ENCODE measurements around the gene KPNA2.
"Not testable (repeated sequence)": the region's sequence is repeated elsewhere in the genome, so short reads cannot be mapped to it uniquely, and the experiment has no call there.

The KPNA2 gene

GRCh38 chr17:68061512-68062313, 26.2 kb downstream of the KPNA2 start:
- no peak for DNase-seq

- DNase-seq, result not testable (repeated sequence)
These were observed 29.8 kb downstream of the KPNA2 start for GRCh38 chr17:68065366-68065765.

GRCh38 chr17:68068512-68068911, 33.0 kb downstream of the KPNA2 start:
- not testable (repeated sequence) for DNase-seq

GRCh38 chr17:68070582-68071444, 35.3 kb downstream of the KPNA2 start:
- DNase-seq, result not testable (repeated sequence)

GRCh38 chr17:68074279-68074678, 38.7 kb downstream of the KPNA2 start:
- DNase-seq, result no peak

GRCh38 chr17:68075953-68076607, 40.5 kb downstream of the KPNA2 start:
- DNase-seq, result not testable (repeated sequence)

- DNase-seq, result not testable (repeated sequence)
These were observed 42.0 kb downstream of the KPNA2 start for GRCh38 chr17:68077498-68077897.

- DNase-seq, result no peak
These were observed 45.0 kb downstream of the KPNA2 start for GRCh38 chr17:68080411-68081150.

GRCh38 chr17:68081305-68082265, 46.0 kb downstream of the KPNA2 start:
- DNase-seq, result not testable (repeated sequence)

GRCh38 chr17:68085771-68086381, 50.3 kb downstream of the KPNA2 start:
- no peak for DNase-seq

GRCh38 chr17:68086666-68087065, 51.1 kb downstream of the KPNA2 start:
- DNase-seq, result not testable (repeated sequence)

GRCh38 chr17:68087131-68087623, 51.6 kb downstream of the KPNA2 start:
- not testable (repeated sequence) for DNase-seq

- DNase-seq, result no peak
These were observed 52.3 kb downstream of the KPNA2 start for GRCh38 chr17:68087851-68088250.

- peak; percentile 13 to 46 for DNase-seq
These were observed 54.3 kb downstream of the KPNA2 start for GRCh38 chr17:68089881-68090280.

- no peak for DNase-seq
These were observed 59.0 kb downstream of the KPNA2 start for GRCh38 chr17:68094481-68095078.

GRCh38 chr17:68095205-68095811, 59.8 kb downstream of the KPNA2 start:
- no peak for DNase-seq

- DNase-seq, result no peak
These were observed 60.6 kb downstream of the KPNA2 start for GRCh38 chr17:68096111-68096510.

Measured in SHP77 (cell line).